HepG2 (cell line): Measurements from ENCODE around the gene MTMR1. TPM values are rescaled to one million over a fixed set of nuclear protein-coding genes. Genes with fewer than 3 reads are reported as not detected.

ENCODE experiments used
- ATAC-seq: fragments of 200-7000 bp; cut with Tn5 transposase; 3 replicates; pipeline ENCODE4 v1.9.1; 2020; ENCODE audit warnings: mild to moderate bottlenecking, moderate library complexity
- BruUV-seq: library from RNA; stranded (reverse); fragments of 400-500 nt; replicated peaks from 2 replicates; lab custom pipeline; 2021; lab: Mats Ljungman, UMichigan
- CTCF ChIA-PET: fragments of 300-600 bp; formaldehyde crosslinking; extraction: SDS; loops from one replicate; lab custom pipeline; 2021; ENCODE audit warnings: low total read pairs, inconsistent platforms, low intra/inter-chr PET ratio; lab: Yijun Ruan, JAX
- POLR2A ChIA-PET: fragments of 350-600 bp; sonication (Branson Sonifier 250); formaldehyde crosslinking; loops from one replicate; lab custom pipeline; 2020; ENCODE audit warnings: antibody characterized with exemption, inconsistent platforms; lab: Yijun Ruan, JAX
- DNase-seq: peaks from one replicate; pipeline ENCODE4 v3.0.0-alpha.2; 2015; ENCODE audit warnings: low spot score
- FAIRE-seq: peaks from 3 replicates; lab custom pipeline; 2011; peaks lifted over from hg19 to GRCh38; lab: Jason Lieb, UNC
- H2AFZ ChIP-seq: one replicate; pipeline ENCODE4 v1.6.1; 2011; ENCODE audit warnings: low read length, inconsistent platforms
- H3K27ac ChIP-seq: fragments of 300-600 bp; 3 replicates; pipeline ENCODE4 v1.8.0; 2011; ENCODE audit warnings: mixed run types, mild to moderate bottlenecking, mixed read lengths, low read length, inconsistent platforms; ENCODE audit not compliant: insufficient read depth; ENCODE audit errors: extremely low read length
- H3K27me3 ChIP-seq, 2 experiments: fragments of 200-600 bp in 1 of 2; 2 replicates in 1 of 2; 3 replicates in 1 of 2; pipeline versions ENCODE4 v1.6.0 to v1.8.0; 2011; ENCODE audit warnings: low read length in 2 of 2, mild to moderate bottlenecking in 2 of 2, moderate library complexity in 2 of 2, inconsistent platforms in 1 of 2; ENCODE audit not compliant: insufficient read depth in 2 of 2, control insufficient read depth in 1 of 2
- H3K36me3 ChIP-seq, 2 experiments: fragments of 200-600 bp in 1 of 2; replicated peaks in 1 of 2; 2 replicates in 1 of 2; 3 replicates in 1 of 2; pipeline versions ENCODE4 v1.5.1 to v1.8.0; 2011; ENCODE audit warnings: low read length in 2 of 2, inconsistent platforms in 1 of 2; ENCODE audit not compliant: insufficient read depth in 2 of 2, control insufficient read depth in 1 of 2
- H3K4me1 ChIP-seq: 2 replicates; pipeline ENCODE4 v1.5.1; 2012; ENCODE audit warnings: low read length, inconsistent platforms; ENCODE audit not compliant: insufficient read depth
- H3K4me2 ChIP-seq: 2 replicates; pipeline ENCODE4 v1.6.0; 2011; ENCODE audit warnings: low read depth, low read length, inconsistent platforms
- H3K4me3 ChIP-seq, 3 experiments: fragments of 200-600 bp in 1 of 3; sonication (generic), shearing (Covaris generic) in 1 of 3; replicated peaks in 1 of 3; 2 replicates each; pipeline ENCODE4 v1.5.1; 2011 to 2016; ENCODE audit warnings: low read length in 3 of 3, inconsistent platforms in 2 of 3, low read depth in 2 of 3, mild to moderate bottlenecking in 2 of 3, control low read depth in 1 of 3, mixed read lengths in 1 of 3; ENCODE audit not compliant: insufficient read depth in 1 of 3
- H3K79me2 ChIP-seq: one replicate; pipeline ENCODE4 v1.6.1; 2011; ENCODE audit warnings: low read length, inconsistent platforms; ENCODE audit not compliant: insufficient read depth
- H3K9ac ChIP-seq: 2 replicates; pipeline ENCODE4 v1.6.0; 2011; ENCODE audit warnings: mild to moderate bottlenecking, low read depth, low read length, inconsistent platforms; ENCODE audit not compliant: insufficient read depth
- H3K9me3 ChIP-seq: 2 replicates; pipeline ENCODE4 v1.5.1; 2012; ENCODE audit warnings: mild to moderate bottlenecking, low read length
- H4K20me1 ChIP-seq: 2 replicates; pipeline ENCODE4 v1.6.0; 2011; ENCODE audit warnings: inconsistent platforms, mild to moderate bottlenecking, low read length, moderate library complexity; ENCODE audit not compliant: insufficient read depth
- BRCA1 ChIP-seq: sonication (generic); formaldehyde crosslinking; IDR thresholded peaks from 2 replicates; pipeline ENCODE4 v1.4.0; 2020; ENCODE audit warnings: missing genetic modification reagents
- IKZF4 ChIP-seq: sonication (generic); formaldehyde crosslinking; IDR thresholded peaks from 2 replicates; pipeline ENCODE4 v1.5.1; 2020; ENCODE audit warnings: borderline replicate concordance, mild to moderate bottlenecking, low read depth, missing genetic modification reagents; ENCODE audit errors: not compliant biosample characterization
- SATB2 ChIP-seq: sonication (generic); formaldehyde crosslinking; IDR thresholded peaks from 2 replicates; pipeline ENCODE4 v1.5.0; 2020; ENCODE audit warnings: missing genetic modification reagents
- SIX1 ChIP-seq: sonication (generic); formaldehyde crosslinking; IDR thresholded peaks from 2 replicates; pipeline ENCODE4 v1.4.0; 2020; ENCODE audit warnings: missing genetic modification reagents, borderline replicate concordance
- ZBTB26 ChIP-seq: IDR thresholded peaks from 2 replicates; pipeline ENCODE4 v1.6.1; 2016; ENCODE audit warnings: missing compliant biosample characterization, missing genetic modification reagents, borderline replicate concordance
- ZNF546 ChIP-seq: sonication (generic); formaldehyde crosslinking; conservative IDR thresholded peaks from 2 replicates; pipeline ENCODE4 v1.8.1; 2023; ENCODE audit warnings: mild to moderate bottlenecking, missing genetic modification reagents
- ZNF605 ChIP-seq: sonication (generic); formaldehyde crosslinking; IDR thresholded peaks from 2 replicates; pipeline ENCODE4 v1.8.0; 2022; ENCODE audit warnings: mild to moderate bottlenecking, missing genetic modification reagents
- ZNF891 ChIP-seq: sonication (generic); formaldehyde crosslinking; IDR thresholded peaks from 2 replicates; pipeline ENCODE4 v1.5.0; 2020; ENCODE audit warnings: mild to moderate bottlenecking, missing genetic modification reagents
- WGBS: methylation state at CpG from one replicate; pipeline ENCODE4 v1.1.6; 2017; ENCODE audit warnings: low lambda C conversion rate; 5-methylcytosine and 5-hydroxymethylcytosine counted together
- in situ Hi-C: cut with HindIII; loops from 2 replicates; pipeline ENCODE4 v1.10.0; 2017; ENCODE audit warnings: low pct_unique_long_range_greater_than_20kb; ENCODE audit not compliant: extremely low pct_ligation_motif_present
- intact Hi-C: fragments of 100-400 bp; cut with micrococcal nuclease; formaldehyde crosslinking; loops from one replicate; pipeline ENCODE4 v1.10.0; 2022; ENCODE audit not compliant: unreplicated experiment
- polyA plus RNA-seq, 8 experiments: library from polyadenylated mRNA; depleted of rRNA in 3 of 8; stranded (reverse) in 7 of 8; unstranded in 1 of 8; fragments of >200 nt; fragmentation: Illumina TruSeq in 4 of 8; extraction: Trizol in 4 of 8; gene quantifications; 2 replicates each; pipeline versions ENCODE4 v1.2.1 to v1.2.3, GENCODE V29; 2011 to 2016; ENCODE audit warnings: low read depth in 4 of 8, missing spikeins in 1 of 8, mixed read lengths in 1 of 8; ENCODE audit not compliant: insufficient read depth in 1 of 8
- total RNA-seq, 5 experiments: library from RNA; depleted of rRNA; stranded (reverse); fragments of >200 nt; fragmentation: Illumina TruSeq; extraction: Trizol; gene quantifications; 2 replicates each; pipeline ENCODE4 v1.2.3, GENCODE V29; 2016; ENCODE audit warnings: low read depth in 1 of 5

MTMR1 gene
- total and polyA plus RNA-seq, 2 of the 13 experiments (the other 11 are each of a cell fraction or from before 2014, with no cell fraction given), result 8.9 to 11.1 TPM

GRCh38 chrX:150770623-150771022 is 77.4 kb downstream of the MTMR1 start:
- in situ Hi-C loops (loop anchor here (5.0 to 10.0 kb wide), 2 partner anchors 234 to 312 kb away; no protein-coding TSS in a partner anchor), intact Hi-C loops (loop anchor here (5.0 kb wide), 1 partner anchor 232 kb away; no protein-coding TSS in a partner anchor)
- DNase-seq, result no peak
- H3K4me3 ChIP-seq, result no peak overlapping the region
- no peaks in the 10 kb centered on the region for H3K27me3 ChIP-seq
- no TSS peak for BruUV-seq
- no CpG with 5 or more reads among the region's 17 CpGs for WGBS
- ATAC-seq, result no peak
- no peaks in the 10 kb centered on the region for H4K20me1 ChIP-seq
- H3K36me3 ChIP-seq, result no peaks in the 10 kb centered on the region
- H3K79me2 ChIP-seq, result no peaks in the 10 kb centered on the region
- no peak overlapping the region for H3K4me2 ChIP-seq
- H3K9ac ChIP-seq, result no peak overlapping the region
- H2AFZ ChIP-seq, result no peak overlapping the region
- FAIRE-seq, result no peak
- TF ChIP-seq ZNF891 (CRISPR knock-in tag) (no peak), ZNF546 (CRISPR knock-in tag) (no peak), SATB2 (CRISPR knock-in tag) (no peak), BRCA1 (CRISPR knock-in tag) (no peak), ZNF605 (no peak), SIX1 (CRISPR knock-in tag) (no peak), IKZF4 (CRISPR knock-in tag) (no peak), ZBTB26 (no peak)
- TF ChIP-seq, all 625 proteins: peak for 0
- H3K9me3 ChIP-seq, result no peaks in the 10 kb centered on the region
- ChIA-PET CTCF (no interaction called here), POLR2A (no interaction called here)
- no peak overlapping the region for H3K27ac ChIP-seq
- no peaks in the 10 kb centered on the region for H3K4me1 ChIP-seq
